Hepatocyte (in vitro differentiated cells): Measurements from ENCODE around the gene NAB2. TPM values are rescaled to one million over a fixed set of nuclear protein-coding genes. Genes with fewer than 3 reads are reported as not detected.
A peak's percentile ranks its signal among the peaks of the same experiment; 100 is the strongest.

ENCODE experiments used
- DNase-seq: peaks from one replicate; pipeline ENCODE4 v3.0.0-alpha.2; 2016; ENCODE audit warnings: low spot score
- H2AFZ ChIP-seq: fragments of 200-600 bp; sonication (generic); 2 replicates; pipeline ENCODE4 v1.6.0; 2016; ENCODE audit warnings: antibody characterized with exemption, mild to moderate bottlenecking
- H3K27ac ChIP-seq: fragments of 200-600 bp; sonication (generic); 2 replicates; pipeline ENCODE4 v1.5.1; 2016; ENCODE audit warnings: mild to moderate bottlenecking
- H3K27me3 ChIP-seq: fragments of 200-600 bp; sonication (generic); 2 replicates; pipeline ENCODE4 v1.6.1; 2016
- H3K36me3 ChIP-seq: fragments of 200-600 bp; sonication (generic); replicated peaks from 2 replicates; pipeline ENCODE4 v1.5.1; 2016; ENCODE audit warnings: low read depth; ENCODE audit not compliant: insufficient read depth
- H3K4me1 ChIP-seq: fragments of 200-600 bp; sonication (generic); 2 replicates; pipeline ENCODE4 v1.5.1; 2016; ENCODE audit warnings: mild to moderate bottlenecking, moderate library complexity; ENCODE audit not compliant: insufficient read depth
- H3K4me2 ChIP-seq: fragments of 200-600 bp; sonication (generic); 2 replicates; pipeline ENCODE4 v1.6.0; 2016
- H3K4me3 ChIP-seq: fragments of 200-600 bp; sonication (generic); 2 replicates; pipeline ENCODE4 v1.5.1; 2016; ENCODE audit warnings: mild to moderate bottlenecking
- H3K79me2 ChIP-seq: fragments of 200-600 bp; sonication (generic); 2 replicates; pipeline ENCODE4 v1.6.0; 2017; ENCODE audit warnings: mild to moderate bottlenecking
- H3K9me2 ChIP-seq: fragments of 200-600 bp; sonication (generic); replicated peaks from 2 replicates; pipeline ENCODE4 v1.6.0; 2017; ENCODE audit warnings: mild to moderate bottlenecking; ENCODE audit not compliant: insufficient read depth
- H3K9me3 ChIP-seq: fragments of 200-600 bp; sonication (generic); 2 replicates; pipeline ENCODE4 v1.5.1; 2016; ENCODE audit warnings: low read depth, mild to moderate bottlenecking
- H4K20me1 ChIP-seq: fragments of 200-600 bp; sonication (generic); 2 replicates; pipeline ENCODE4 v1.6.0; 2016; ENCODE audit warnings: mild to moderate bottlenecking; ENCODE audit not compliant: insufficient read depth, poor library complexity, severe bottlenecking
- CTCF ChIP-seq: fragments of 200-600 bp; sonication (generic); IDR thresholded peaks from 2 replicates; pipeline ENCODE4 v1.5.1; 2016; ENCODE audit warnings: antibody characterized with exemption, mild to moderate bottlenecking; ENCODE audit not compliant: poor library complexity
- EZH2 ChIP-seq: fragments of 200-600 bp; sonication (generic); IDR thresholded peaks from 2 replicates; pipeline ENCODE4 v1.6.1; 2016; ENCODE audit warnings: antibody characterized with exemption, mild to moderate bottlenecking, borderline replicate concordance
- EZH2phosphoT487 ChIP-seq: fragments of 200-600 bp; sonication (generic); IDR thresholded peaks from one replicate; pipeline ENCODE4 v1.6.1; 2018; ENCODE audit warnings: antibody characterized with exemption, mild to moderate bottlenecking, low read depth, moderate library complexity; ENCODE audit not compliant: unreplicated experiment, severe bottlenecking
- WGBS: methylation state at CpG from one replicate; pipeline ENCODE4 v1.1.6; 2016; ENCODE audit warnings: low lambda C conversion rate; ENCODE audit errors: missing lambda C conversion rate; 5-methylcytosine and 5-hydroxymethylcytosine counted together
- polyA plus RNA-seq: library from polyadenylated mRNA; unstranded; fragments of >200 nt; fragmentation: Nextera tagmentation; extraction: Ambion mirVana; gene quantifications from 2 replicates; pipeline ENCODE4 v1.2.1, GENCODE V29; 2016
- total RNA-seq: library from RNA; depleted of rRNA; stranded (reverse); fragments of >200 nt; gene quantifications from 2 replicates; pipeline ENCODE4 v1.2.3, GENCODE V29; 2014

Gene NAB2
- total and polyA plus RNA-seq, 2 experiments from 2014 or later, result 12.3 to 21.9 TPM

DNA sequence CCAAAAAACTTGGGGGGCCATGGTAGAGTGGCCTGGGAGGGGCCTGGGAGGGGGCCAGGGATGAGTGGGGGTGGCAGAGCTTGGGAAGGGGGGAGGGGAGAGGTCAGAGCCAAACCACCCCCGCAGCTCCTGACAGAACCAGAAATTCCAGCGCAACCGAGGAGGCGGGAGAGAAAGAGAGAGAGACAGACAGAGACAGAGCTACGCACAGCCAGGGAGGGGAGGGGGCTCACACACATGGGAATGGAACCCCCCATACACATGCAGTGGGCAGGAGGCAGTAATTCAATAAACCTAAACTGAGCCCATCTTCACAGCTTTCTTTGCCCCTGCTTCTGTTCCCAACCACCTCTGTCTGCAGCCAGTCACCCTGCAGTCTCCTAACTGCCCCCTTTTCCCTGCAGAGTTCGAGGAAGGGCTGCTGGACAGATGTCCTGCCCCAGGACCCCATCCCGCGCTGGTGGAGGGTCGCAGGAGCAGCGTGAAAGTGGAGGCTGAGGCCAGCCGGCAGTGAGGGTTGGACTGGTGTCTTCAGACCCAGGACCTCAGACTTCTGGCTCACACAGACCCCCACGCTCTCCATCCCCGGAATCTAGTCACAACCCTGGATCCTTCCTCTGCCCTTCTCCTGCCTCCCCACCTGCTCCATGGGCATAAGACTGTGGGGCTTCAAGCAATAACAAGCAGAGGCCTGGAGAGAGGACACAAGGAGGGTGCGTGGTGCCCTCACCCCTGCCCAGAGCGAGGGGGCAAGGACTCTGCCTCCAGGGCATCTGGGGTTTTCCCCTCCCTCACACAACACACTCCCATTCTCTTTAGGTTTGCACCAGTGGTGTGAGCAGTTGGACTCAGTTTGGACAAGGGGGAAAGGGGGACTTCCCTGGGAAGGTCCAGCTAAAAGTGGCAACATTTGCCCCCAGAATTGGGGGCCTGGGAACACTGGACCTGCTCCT is 5.6 kb downstream of the NAB2 start:
- no peaks in the 10 kb centered on the region for H3K9me3 ChIP-seq
- no peak overlapping the region for H2AFZ ChIP-seq
- H4K20me1 ChIP-seq, result peaks cover 37% of the 10 kb centered on the region
- peak overlapping the region; percentile 79 for H3K27ac ChIP-seq
- peaks cover 30% of the 10 kb centered on the region for H3K4me1 ChIP-seq
- 71% methylated on average over 15 of the region's 15 CpGs for WGBS
- no peaks in the 10 kb centered on the region for H3K27me3 ChIP-seq
- peaks cover 3% of the 10 kb centered on the region for H3K36me3 ChIP-seq
- peaks cover 42% of the 10 kb centered on the region for H3K79me2 ChIP-seq
- H3K4me2 ChIP-seq, result peak overlapping the region; percentile 70
- no peaks in the 10 kb centered on the region for H3K9me2 ChIP-seq
- no peak for DNase-seq
- no peak for TF ChIP-seq EZH2
- TF ChIP-seq CTCF, result no peak
- no peak for TF ChIP-seq EZH2phosphoT487
- H3K4me3 ChIP-seq, result no peak overlapping the region

DNA sequence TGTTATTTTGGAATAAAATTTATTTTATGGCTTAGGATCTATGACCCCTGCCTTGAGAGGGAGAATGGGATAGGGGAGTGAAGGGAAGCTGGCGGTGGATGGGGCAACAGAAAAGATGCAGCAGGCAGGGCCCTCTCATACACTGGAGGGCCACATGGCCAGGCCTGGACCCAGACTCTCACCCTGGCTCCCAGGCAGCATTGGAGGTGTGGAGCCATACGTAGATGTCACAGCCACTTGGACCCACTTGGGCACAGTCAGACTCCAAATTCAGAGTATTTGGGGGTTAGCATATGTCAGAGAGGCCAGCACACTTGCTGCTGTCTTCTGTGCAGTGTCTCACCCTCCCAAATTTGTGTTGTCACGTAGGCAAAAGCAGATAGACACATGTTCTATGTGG is 6.5 kb downstream of the NAB2 start:
- no peak for TF ChIP-seq EZH2phosphoT487
- no peak for TF ChIP-seq CTCF
- TF ChIP-seq EZH2, result no peak
- no peak for DNase-seq
- no peak overlapping the region for H3K4me2 ChIP-seq
- peaks cover 31% of the 10 kb centered on the region for H4K20me1 ChIP-seq
- H3K27ac ChIP-seq, result peak overlapping the region; percentile 21
- peaks cover 3% of the 10 kb centered on the region for H3K36me3 ChIP-seq
- peaks cover 32% of the 10 kb centered on the region for H3K79me2 ChIP-seq
- no peak overlapping the region for H2AFZ ChIP-seq
- H3K9me2 ChIP-seq, result no peaks in the 10 kb centered on the region
- 90% methylated on average over 3 of the region's 3 CpGs for WGBS
- no peaks in the 10 kb centered on the region for H3K9me3 ChIP-seq
- H3K27me3 ChIP-seq, result no peaks in the 10 kb centered on the region
- H3K4me3 ChIP-seq, result no peak overlapping the region
- peaks cover 27% of the 10 kb centered on the region for H3K4me1 ChIP-seq

DNA sequence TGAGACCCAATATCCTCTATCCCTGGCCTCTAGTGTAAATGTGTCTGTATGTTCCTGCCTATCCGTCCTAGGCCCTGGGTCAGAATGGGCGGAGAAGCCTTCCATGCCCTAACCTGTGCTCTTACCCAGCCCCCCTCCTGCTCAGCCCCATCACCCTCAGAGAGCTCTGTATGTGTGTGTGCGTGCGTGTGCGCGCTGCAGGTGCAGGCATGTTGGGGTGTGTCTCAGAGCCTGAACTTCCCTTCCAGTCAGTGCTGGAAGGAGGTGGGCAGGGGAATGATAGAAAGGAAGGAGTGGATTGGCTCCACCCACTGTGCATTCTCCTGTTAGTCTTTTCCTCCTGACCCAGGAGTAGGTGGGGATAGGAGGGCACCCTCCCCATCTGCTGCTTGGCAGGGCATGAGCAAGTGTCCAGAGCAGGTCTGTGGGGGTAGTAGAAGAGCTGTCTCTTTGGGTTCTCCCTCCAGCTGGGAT is 7.2 kb downstream of the NAB2 start:
- no peaks in the 10 kb centered on the region for H3K27me3 ChIP-seq
- peaks cover 25% of the 10 kb centered on the region for H3K79me2 ChIP-seq
- peaks cover 20% of the 10 kb centered on the region for H3K4me1 ChIP-seq
- DNase-seq, result peak; percentile 47
- 90% methylated on average over 6 of the region's 6 CpGs for WGBS
- H3K9me3 ChIP-seq, result no peaks in the 10 kb centered on the region
- peak overlapping the region; percentile 57 for H3K27ac ChIP-seq
- H3K36me3 ChIP-seq, result peaks cover 3% of the 10 kb centered on the region
- H4K20me1 ChIP-seq, result peaks cover 24% of the 10 kb centered on the region
- no peak overlapping the region for H2AFZ ChIP-seq
- no peak overlapping the region for H3K4me3 ChIP-seq
- H3K4me2 ChIP-seq, result no peak overlapping the region
- H3K9me2 ChIP-seq, result no peaks in the 10 kb centered on the region
- no peak for TF ChIP-seq EZH2phosphoT487
- no peak for TF ChIP-seq EZH2
- no peak for TF ChIP-seq CTCF
